Lung (tissue), 12 donors: Measurements from ENCODE around the gene ZRANB1. TPM values are rescaled to one million over a fixed set of nuclear protein-coding genes. Genes with fewer than 3 reads are reported as not detected.
A peak's percentile ranks its signal among the peaks of the same experiment; 100 is the strongest.

ENCODE experiments used
- ATAC-seq: fragments of 200-7000 bp; cut with Tn5 transposase; one replicate; pipeline ENCODE4 v1.9.1; 2020; ENCODE audit warnings: moderate number of reproducible peaks; ENCODE audit not compliant: insufficient read depth, low FRiP score
- DNase-seq, 3 donors: peaks; one replicate each; pipeline ENCODE4 v3.0.0-alpha.2; 2013 to 2017
- H3K27ac ChIP-seq, 2 donors: one replicate each; pipeline ENCODE4 v1.5.1; 2013; ENCODE audit warnings: mild to moderate bottlenecking in 2 of 2, moderate library complexity in 2 of 2, control low read depth in 1 of 2, inconsistent platforms in 1 of 2, low read depth in 1 of 2, low read length in 1 of 2
- H3K27me3 ChIP-seq, 3 donors: one replicate each; pipeline ENCODE4 v1.5.1; 2013; ENCODE audit warnings: low read length in 2 of 3; ENCODE audit not compliant: control insufficient read depth in 3 of 3, insufficient read depth in 3 of 3
- H3K36me3 ChIP-seq, 4 donors: one replicate each; pipeline ENCODE4 v1.5.1; 2013; ENCODE audit warnings: low read length in 4 of 4, mild to moderate bottlenecking in 1 of 4, moderate library complexity in 1 of 4; ENCODE audit not compliant: control insufficient read depth in 4 of 4, insufficient read depth in 4 of 4
- H3K4me1 ChIP-seq, 5 donors: one replicate each; pipeline ENCODE4 v1.5.1; 2013; ENCODE audit warnings: low read length in 5 of 5, mild to moderate bottlenecking in 2 of 5, moderate library complexity in 1 of 5; ENCODE audit not compliant: control insufficient read depth in 5 of 5, insufficient read depth in 5 of 5
- H3K4me3 ChIP-seq: one replicate; pipeline ENCODE4 v1.5.1; 2013; ENCODE audit warnings: mild to moderate bottlenecking, control low read depth, moderate library complexity
- H3K9ac ChIP-seq, 2 donors: one replicate each; pipeline ENCODE4 v1.5.1; 2013; ENCODE audit warnings: low read length in 2 of 2, control low read depth in 1 of 2; ENCODE audit not compliant: insufficient read depth in 1 of 2
- H3K9me3 ChIP-seq, 4 donors: one replicate each; pipeline ENCODE4 v1.5.1; 2013; ENCODE audit warnings: low read length in 3 of 4, mild to moderate bottlenecking in 1 of 4, moderate library complexity in 1 of 4; ENCODE audit not compliant: control insufficient read depth in 4 of 4, insufficient read depth in 3 of 4
- CTCF ChIP-seq: IDR thresholded peaks from 2 replicates; pipeline ENCODE4 v1.5.1; 2012; ENCODE audit warnings: mild to moderate bottlenecking; ENCODE audit errors: control extremely low read depth, extremely low read depth
- WGBS, 2 donors: extraction: QIAGEN DNeasy Blood & Tissue Kit; methylation state at CpG; one replicate each; pipeline ENCODE4 v1.1.7; 2013; 5-methylcytosine and 5-hydroxymethylcytosine counted together
- polyA plus RNA-seq, 2 donors: library from polyadenylated mRNA; stranded (reverse); fragments of 200-250 nt; gene quantifications; one replicate each; pipeline ENCODE4 v1.2.1, GENCODE V29; 2013
- total RNA-seq, 2 donors: library from RNA; depleted of rRNA in 1 of 2; stranded (reverse); fragments of >200 nt in 1 of 2; gene quantifications; one replicate each; pipeline ENCODE4 v1.2.1, GENCODE V29; 2014 to 2021
- donor health status: control.
- donor health status: control.
- donor health status: Bipolar disorder and iron deficiency.
- donor health status: healthy.
- donor health status: DM: yes; HTN: yes; CAD: no.

ZRANB1 gene
- total and polyA plus RNA-seq, 4 donors = 6.3 to 45.5 (median 10.8) TPM

GRCh38 chr10:124995605-124996004 is 53.7 kb downstream of the ZRANB1 start:
- peaks cover 24 to 67% (median 56%) of the 10 kb centered on the region in 4 donors for H3K36me3 ChIP-seq
- no peak overlapping the region for H3K27ac ChIP-seq
- no peaks in the 10 kb centered on the region for H3K9me3 ChIP-seq
- DNase-seq = no peak
- WGBS, 2 donors = 94% methylated on average over 11 of the region's 11 CpGs
- no peaks in the 10 kb centered on the region for H3K27me3 ChIP-seq
- peaks cover 3 to 24% (median 13%) of the 10 kb centered on the region in 5 donors for H3K4me1 ChIP-seq
- H3K9ac ChIP-seq = no peak overlapping the region
- no peak for TF ChIP-seq CTCF
- no peak for ATAC-seq
- H3K4me3 ChIP-seq = no peak overlapping the region

GRCh38 chr10:124996127-124996853 is 54.4 kb downstream of the ZRANB1 start:
- no peaks in the 10 kb centered on the region for H3K27me3 ChIP-seq
- TF ChIP-seq CTCF = no peak
- no peak overlapping the region for H3K4me3 ChIP-seq
- H3K9ac ChIP-seq = no peak overlapping the region
- H3K27ac ChIP-seq = no peak overlapping the region
- DNase-seq (no peak), ATAC-seq (no peak)
- H3K9me3 ChIP-seq = no peaks in the 10 kb centered on the region
- WGBS, 2 donors = 90 to 91% methylated on average over 24 of the region's 24 CpGs
- peaks cover 22 to 62% (median 50%) of the 10 kb centered on the region in 4 donors for H3K36me3 ChIP-seq
- H3K4me1 ChIP-seq = peaks cover 3 to 31% (median 19%) of the 10 kb centered on the region in 5 donors

- 91 to 96% methylated on average over 17 of the region's 17 CpGs for WGBS, 2 donors
- Histone ChIP-seq H3K27ac (no peak overlapping the region), H3K4me1 (peaks cover 3 to 36% (median 25%) of the 10 kb centered on the region in 5 donors), H3K36me3 (peaks cover 16 to 66% (median 47%) of the 10 kb centered on the region in 4 donors), H3K27me3 (no peaks in the 10 kb centered on the region), H3K4me3 (no peak overlapping the region), H3K9ac (no peak overlapping the region), H3K9me3 (no peaks in the 10 kb centered on the region)
- ATAC-seq (no peak), DNase-seq (peak in 1 of 3 donors; percentile 9)
- TF ChIP-seq CTCF = no peak
These were observed 54.9 kb downstream of the ZRANB1 start for GRCh38 chr10:124996854-124997215.
